Measurements from ENCODE around the gene MARVELD1. TPM values are rescaled to one million over a fixed set of nuclear protein-coding genes. Genes with fewer than 3 reads are reported as not detected.

MARVELD1 gene
- total and polyA plus RNA-seq, 2 of the 13 experiments (the other 11 are each of a cell fraction or from before 2014, with no cell fraction given) = not detected

DNA sequence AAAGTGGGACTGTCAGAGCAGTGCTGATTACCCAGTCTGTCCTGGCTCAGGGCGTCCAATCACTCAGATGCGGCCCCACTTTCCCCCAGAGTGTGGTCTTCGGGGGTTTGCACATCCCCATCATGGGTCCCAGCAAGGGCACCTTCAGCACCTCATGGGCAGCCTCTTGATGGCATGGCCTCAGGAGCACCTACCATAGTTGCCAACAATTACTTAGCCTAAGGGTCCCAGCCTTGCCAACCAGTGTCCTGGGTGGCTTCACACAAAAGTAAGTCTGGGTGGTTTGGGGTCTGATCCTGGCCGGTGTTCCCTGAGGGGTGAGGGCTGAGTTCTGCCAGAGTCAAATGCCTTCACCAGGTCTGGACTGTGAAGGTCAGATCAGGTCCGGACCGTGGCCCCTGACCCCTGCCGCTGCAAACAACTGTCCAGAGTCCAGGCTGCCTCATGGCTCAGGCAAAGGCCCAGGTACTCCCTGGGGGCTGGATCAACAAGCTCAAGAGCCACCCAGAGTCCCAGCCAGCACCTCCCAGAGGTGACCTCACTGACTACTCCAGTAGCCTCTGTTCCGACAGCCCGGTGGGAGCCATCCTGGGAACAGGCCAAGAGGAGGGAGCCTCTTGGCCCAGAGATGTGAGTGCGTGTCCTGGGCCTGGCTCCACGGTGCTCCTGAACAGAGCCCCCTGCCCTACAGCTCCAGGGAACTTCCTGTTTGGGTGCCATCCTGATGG lies 6.2 kb upstream of the MARVELD1 start (continued):
- TF ChIP-seq, protein P1, sequence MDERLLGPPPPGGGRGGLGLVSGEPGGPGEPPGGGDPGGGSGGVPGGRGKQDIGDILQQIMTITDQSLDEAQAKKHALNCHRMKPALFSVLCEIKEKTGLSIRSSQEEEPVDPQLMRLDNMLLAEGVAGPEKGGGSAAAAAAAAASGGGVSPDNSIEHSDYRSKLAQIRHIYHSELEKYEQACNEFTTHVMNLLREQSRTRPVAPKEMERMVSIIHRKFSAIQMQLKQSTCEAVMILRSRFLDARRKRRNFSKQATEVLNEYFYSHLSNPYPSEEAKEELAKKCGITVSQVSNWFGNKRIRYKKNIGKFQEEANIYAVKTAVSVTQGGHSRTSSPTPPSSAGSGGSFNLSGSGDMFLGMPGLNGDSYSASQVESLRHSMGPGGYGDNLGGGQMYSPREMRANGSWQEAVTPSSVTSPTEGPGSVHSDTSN (CRISPR knock-in tag; IDR thresholded peaks at IDR 0.05) = no peak
- TF ChIP-seq, protein P2, sequence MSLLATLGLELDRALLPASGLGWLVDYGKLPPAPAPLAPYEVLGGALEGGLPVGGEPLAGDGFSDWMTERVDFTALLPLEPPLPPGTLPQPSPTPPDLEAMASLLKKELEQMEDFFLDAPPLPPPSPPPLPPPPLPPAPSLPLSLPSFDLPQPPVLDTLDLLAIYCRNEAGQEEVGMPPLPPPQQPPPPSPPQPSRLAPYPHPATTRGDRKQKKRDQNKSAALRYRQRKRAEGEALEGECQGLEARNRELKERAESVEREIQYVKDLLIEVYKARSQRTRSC (CRISPR knock-in tag; IDR thresholded peaks at IDR 0.05; ENCODE audit: low read depth) = peak; percentile 64; the same call in 1 of the 2 replicates
- TF ChIP-seq HHEX (CRISPR knock-in tag; IDR thresholded peaks at IDR 0.05) (no peak), RFXANK (CRISPR knock-in tag; IDR thresholded peaks at IDR 0.05) (no peak), ZMYM2 (CRISPR knock-in tag; IDR thresholded peaks at IDR 0.05) (peak; percentile 73; the same call in 1 of the 2 replicates), ZNF335 (CRISPR knock-in tag; IDR thresholded peaks at IDR 0.05) (no peak; the same call in 1 of the 2 replicates), GTF2F1 (IDR thresholded peaks at IDR 0.05; ENCODE audit: low read length) (no peak), ZNF614 (CRISPR knock-in tag; IDR thresholded peaks at IDR 0.05; ENCODE audit: borderline replicate concordance) (peak; percentile 40; the same call in 1 of the 2 replicates), JDP2 (CRISPR knock-in tag; IDR thresholded peaks at IDR 0.05; ENCODE audit: borderline replicate concordance) (no peak), SALL1 (CRISPR knock-in tag; IDR thresholded peaks at IDR 0.05) (peak; percentile 81), HOXA3 (CRISPR knock-in tag; IDR thresholded peaks at IDR 0.05) (peak; percentile 76), SAP130 (CRISPR knock-in tag; IDR thresholded peaks at IDR 0.05; ENCODE audit: low read depth) (peak; percentile 72), ZNF331 (CRISPR knock-in tag; IDR thresholded peaks at IDR 0.05) (peak; percentile 34; the same call in 1 of the 2 replicates), ZNF768 (CRISPR knock-in tag; IDR thresholded peaks at IDR 0.05) (peak; percentile 50; the same call in 1 of the 2 replicates), XBP1 (CRISPR knock-in tag; IDR thresholded peaks at IDR 0.05) (no peak), ZNF747 (CRISPR knock-in tag; IDR thresholded peaks at IDR 0.05; ENCODE audit: borderline replicate concordance) (0 out of 2 replicates have a peak, but pooled peaks have one; percentile 52), ZNF567 (CRISPR knock-in tag; IDR thresholded peaks at IDR 0.05; ENCODE audit: borderline replicate concordance) (peak; percentile 33; the same call in 1 of the 2 replicates), PHF8 (CRISPR knock-in tag; IDR thresholded peaks at IDR 0.05) (peak; percentile 38; the same call in 1 of the 2 replicates), ZNF777 (CRISPR knock-in tag; IDR thresholded peaks at IDR 0.05) (no peak), PITX1 (CRISPR knock-in tag; IDR thresholded peaks at IDR 0.05) (peak; percentile 68; the same call in 1 of the 2 replicates)
- TF ChIP-seq, protein P3, sequence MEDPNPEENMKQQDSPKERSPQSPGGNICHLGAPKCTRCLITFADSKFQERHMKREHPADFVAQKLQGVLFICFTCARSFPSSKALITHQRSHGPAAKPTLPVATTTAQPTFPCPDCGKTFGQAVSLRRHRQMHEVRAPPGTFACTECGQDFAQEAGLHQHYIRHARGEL (CRISPR knock-in tag; IDR thresholded peaks at IDR 0.05) = no peak
- TF ChIP-seq, protein P4, sequence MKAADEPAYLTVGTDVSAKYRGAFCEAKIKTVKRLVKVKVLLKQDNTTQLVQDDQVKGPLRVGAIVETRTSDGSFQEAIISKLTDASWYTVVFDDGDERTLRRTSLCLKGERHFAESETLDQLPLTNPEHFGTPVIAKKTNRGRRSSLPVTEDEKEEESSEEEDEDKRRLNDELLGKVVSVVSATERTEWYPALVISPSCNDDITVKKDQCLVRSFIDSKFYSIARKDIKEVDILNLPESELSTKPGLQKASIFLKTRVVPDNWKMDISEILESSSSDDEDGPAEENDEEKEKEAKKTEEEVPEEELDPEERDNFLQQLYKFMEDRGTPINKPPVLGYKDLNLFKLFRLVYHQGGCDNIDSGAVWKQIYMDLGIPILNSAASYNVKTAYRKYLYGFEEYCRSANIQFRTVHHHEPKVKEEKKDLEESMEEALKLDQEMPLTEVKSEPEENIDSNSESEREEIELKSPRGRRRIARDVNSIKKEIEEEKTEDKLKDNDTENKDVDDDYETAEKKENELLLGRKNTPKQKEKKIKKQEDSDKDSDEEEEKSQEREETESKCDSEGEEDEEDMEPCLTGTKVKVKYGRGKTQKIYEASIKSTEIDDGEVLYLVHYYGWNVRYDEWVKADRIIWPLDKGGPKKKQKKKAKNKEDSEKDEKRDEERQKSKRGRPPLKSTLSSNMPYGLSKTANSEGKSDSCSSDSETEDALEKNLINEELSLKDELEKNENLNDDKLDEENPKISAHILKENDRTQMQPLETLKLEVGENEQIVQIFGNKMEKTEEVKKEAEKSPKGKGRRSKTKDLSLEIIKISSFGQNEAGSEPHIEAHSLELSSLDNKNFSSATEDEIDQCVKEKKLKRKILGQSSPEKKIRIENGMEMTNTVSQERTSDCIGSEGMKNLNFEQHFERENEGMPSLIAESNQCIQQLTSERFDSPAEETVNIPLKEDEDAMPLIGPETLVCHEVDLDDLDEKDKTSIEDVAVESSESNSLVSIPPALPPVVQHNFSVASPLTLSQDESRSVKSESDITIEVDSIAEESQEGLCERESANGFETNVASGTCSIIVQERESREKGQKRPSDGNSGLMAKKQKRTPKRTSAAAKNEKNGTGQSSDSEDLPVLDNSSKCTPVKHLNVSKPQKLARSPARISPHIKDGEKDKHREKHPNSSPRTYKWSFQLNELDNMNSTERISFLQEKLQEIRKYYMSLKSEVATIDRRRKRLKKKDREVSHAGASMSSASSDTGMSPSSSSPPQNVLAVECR (CRISPR knock-in tag; IDR thresholded peaks at IDR 0.05; ENCODE audit: borderline replicate concordance) = peak; percentile 3; the same call in 1 of the 2 replicates
- TF ChIP-seq, protein P5, sequence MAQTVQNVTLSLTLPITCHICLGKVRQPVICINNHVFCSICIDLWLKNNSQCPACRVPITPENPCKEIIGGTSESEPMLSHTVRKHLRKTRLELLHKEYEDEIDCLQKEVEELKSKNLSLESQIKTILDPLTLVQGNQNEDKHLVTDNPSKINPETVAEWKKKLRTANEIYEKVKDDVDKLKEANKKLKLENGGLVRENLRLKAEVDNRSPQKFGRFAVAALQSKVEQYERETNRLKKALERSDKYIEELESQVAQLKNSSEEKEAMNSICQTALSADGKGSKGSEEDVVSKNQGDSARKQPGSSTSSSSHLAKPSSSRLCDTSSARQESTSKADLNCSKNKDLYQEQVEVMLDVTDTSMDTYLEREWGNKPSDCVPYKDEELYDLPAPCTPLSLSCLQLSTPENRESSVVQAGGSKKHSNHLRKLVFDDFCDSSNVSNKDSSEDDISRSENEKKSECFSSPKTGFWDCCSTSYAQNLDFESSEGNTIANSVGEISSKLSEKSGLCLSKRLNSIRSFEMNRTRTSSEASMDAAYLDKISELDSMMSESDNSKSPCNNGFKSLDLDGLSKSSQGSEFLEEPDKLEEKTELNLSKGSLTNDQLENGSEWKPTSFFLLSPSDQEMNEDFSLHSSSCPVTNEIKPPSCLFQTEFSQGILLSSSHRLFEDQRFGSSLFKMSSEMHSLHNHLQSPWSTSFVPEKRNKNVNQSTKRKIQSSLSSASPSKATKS (CRISPR knock-in tag; IDR thresholded peaks at IDR 0.05) = no peak

Data from HepG2 (cell line).